ENCODE data around the gene COPS6. TPM values are rescaled to one million over a fixed set of nuclear protein-coding genes. Genes with fewer than 3 reads are reported as not detected.

The COPS6 gene
- total RNA-seq, 2 donors from 2014 or later: 15.8 to 16.1 TPM

DNA sequence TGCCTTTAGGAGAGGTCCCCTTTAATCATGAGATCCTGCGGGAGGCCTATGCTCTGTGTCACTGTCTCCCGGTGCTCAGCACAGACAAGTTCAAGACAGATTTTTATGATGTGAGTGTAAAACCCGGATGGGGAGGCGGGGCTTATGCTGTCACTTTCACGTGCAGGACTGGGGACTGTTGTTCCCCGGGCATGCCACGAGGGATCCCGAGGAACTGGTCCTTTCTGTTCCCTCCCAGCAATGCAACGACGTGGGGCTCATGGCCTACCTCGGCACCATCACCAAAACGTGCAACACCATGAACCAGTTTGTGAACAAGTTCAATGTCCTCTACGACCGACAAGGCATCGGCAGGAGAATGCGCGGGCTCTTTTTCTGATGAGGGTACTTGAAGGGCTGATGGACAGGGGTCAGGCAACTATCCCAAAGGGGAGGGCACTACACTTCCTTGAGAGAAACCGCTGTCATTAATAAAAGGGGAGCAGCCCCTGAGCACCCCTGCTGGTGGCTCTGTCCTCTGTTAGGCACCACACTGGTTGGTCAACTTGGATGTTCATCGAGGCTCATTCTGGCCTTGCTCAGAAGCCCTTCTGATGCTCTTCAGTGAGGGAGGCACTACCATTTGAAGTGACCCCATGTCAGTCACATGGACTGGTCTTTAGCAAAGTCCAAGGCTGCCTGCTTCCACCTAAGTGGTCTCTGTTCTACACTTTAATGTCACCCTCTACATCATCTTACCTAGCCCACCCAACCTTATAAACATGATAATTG lies 2.8 kb downstream of the COPS6 start:
- H3K36me3 ChIP-seq (replicated peaks in 1 of 2; ENCODE audit: insufficient read depth in 1 of 2, low read depth in 2 of 2): peaks cover 14 to 19% of the 10 kb centered on the region in 2 donors
- DNase-seq (no peak), ATAC-seq (no peak)
- WGBS, 2 donors: 68 to 72% methylated on average over 10 to 19 of the region's 19 CpGs
- H3K9me3 ChIP-seq: no peaks in the 10 kb centered on the region
- H3K4me1 ChIP-seq: peaks cover 21% of the 10 kb centered on the region
- intact Hi-C loops (cut with DNase I): no loop called here
- H3K27me3 ChIP-seq: no peaks in the 10 kb centered on the region
- H3K27ac ChIP-seq: no peak overlapping the region
- no peak overlapping the region for H3K4me3 ChIP-seq
- TF ChIP-seq CTCF (IDR thresholded peaks at IDR 0.05): no peak
- TF ChIP-seq POLR2A (IDR thresholded peaks at IDR 0.05): no peak

GRCh38 chr7:100093054-100093453 lies 4.3 kb downstream of the COPS6 start:
- H3K27me3 ChIP-seq: no peaks in the 10 kb centered on the region
- H3K27ac ChIP-seq: no peak overlapping the region
- ATAC-seq (no peak), DNase-seq (no peak)
- H3K36me3 ChIP-seq (replicated peaks in 1 of 2; ENCODE audit: insufficient read depth in 1 of 2, low read depth in 2 of 2): peaks cover 22 to 32% of the 10 kb centered on the region in 2 donors
- peaks cover 18% of the 10 kb centered on the region for H3K4me1 ChIP-seq
- intact Hi-C loops (cut with DNase I): no loop called here
- H3K4me3 ChIP-seq: no peak overlapping the region
- WGBS, 2 donors: 59 to 74% methylated on average over 6 to 8 of the region's 8 CpGs
- H3K9me3 ChIP-seq: no peaks in the 10 kb centered on the region
- TF ChIP-seq CTCF (IDR thresholded peaks at IDR 0.05) (no peak), POLR2A (IDR thresholded peaks at IDR 0.05) (no peak)

- no peak overlapping the region for H3K4me3 ChIP-seq
- no peak overlapping the region for H3K27ac ChIP-seq
- TF ChIP-seq CTCF (IDR thresholded peaks at IDR 0.05) (no peak), POLR2A (IDR thresholded peaks at IDR 0.05) (no peak)
- peaks cover 13% of the 10 kb centered on the region for H3K4me1 ChIP-seq
- H3K36me3 ChIP-seq (replicated peaks in 1 of 2; ENCODE audit: insufficient read depth in 1 of 2, low read depth in 2 of 2): peaks cover 22 to 36% of the 10 kb centered on the region in 2 donors
- intact Hi-C loops (cut with DNase I): no loop called here
- 53 to 71% methylated on average over 6 to 13 of the region's 13 CpGs for WGBS, 2 donors
- H3K9me3 ChIP-seq: no peaks in the 10 kb centered on the region
- DNase-seq (no peak), ATAC-seq (no peak)
- H3K27me3 ChIP-seq: no peaks in the 10 kb centered on the region
Observed at GRCh38 chr7:100093498-100093897, 4.7 kb downstream of the COPS6 start.

DNA sequence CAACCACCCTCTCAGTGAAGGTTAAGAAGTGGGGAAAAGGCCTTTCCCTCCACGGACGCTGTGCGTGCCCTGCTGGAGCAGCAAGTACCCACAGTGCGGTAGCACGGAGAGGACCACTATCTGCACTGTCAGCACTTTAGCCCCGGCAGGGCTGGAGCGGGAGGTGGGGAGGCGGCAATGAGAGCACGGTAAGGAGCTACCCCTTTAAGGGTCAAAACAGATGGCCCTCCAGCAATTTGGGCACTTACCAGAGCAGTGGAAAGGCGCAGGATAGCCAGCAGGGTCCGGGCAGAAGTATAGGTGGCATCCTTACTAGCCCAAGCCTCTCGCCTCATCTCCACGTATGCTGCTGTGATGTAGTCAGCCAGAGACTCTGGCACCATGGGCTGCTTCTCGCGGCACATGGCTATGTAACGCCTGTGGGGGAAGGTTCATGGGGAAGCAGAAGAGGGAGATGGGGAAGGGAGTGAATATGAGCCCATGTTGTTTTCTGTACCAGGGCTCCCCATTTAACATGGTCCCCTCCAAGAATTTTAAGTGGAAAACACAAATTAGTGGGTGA lies 5.2 kb downstream of the COPS6 start:
- Histone ChIP-seq H3K4me3 (no peak overlapping the region), H3K36me3 (replicated peaks in 1 of 2; ENCODE audit: insufficient read depth in 1 of 2, low read depth in 2 of 2) (peaks cover 22 to 36% of the 10 kb centered on the region in 2 donors), H3K27ac (no peak overlapping the region), H3K9me3 (no peaks in the 10 kb centered on the region), H3K4me1 (peaks cover 15% of the 10 kb centered on the region), H3K27me3 (no peaks in the 10 kb centered on the region)
- no peak for DNase-seq
- intact Hi-C loops (cut with DNase I): no loop called here
- ATAC-seq: no peak
- 83 to 92% methylated on average over 16 of the region's 16 CpGs for WGBS, 2 donors
- no peak for TF ChIP-seq CTCF (IDR thresholded peaks at IDR 0.05)
- no peak for TF ChIP-seq POLR2A (IDR thresholded peaks at IDR 0.05)
